Lung microvascular endothelial cell (primary cell): ENCODE data around the gene GPR39. TPM values are rescaled to one million over a fixed set of nuclear protein-coding genes. Genes with fewer than 3 reads are reported as not detected.

ENCODE experiments used
- DNase-seq, 2 donors: peaks; one replicate each; pipeline versions ENCODE4 v3.0.0 to v3.0.0-alpha.2; 2010; ENCODE audit warnings: low read depth in 2 of 2
- total RNA-seq: library from RNA; depleted of rRNA; stranded (reverse); fragments of >200 nt; gene quantifications from 2 replicates; pipeline ENCODE4 v1.2.1, GENCODE V29; 2014

GPR39 gene
- total RNA-seq, 1 donor from 2014 or later, result 0.20 TPM

GRCh38 chr2:132442278-132442677, 25.7 kb downstream of the GPR39 start:
- DNase-seq, result no peak

DNA sequence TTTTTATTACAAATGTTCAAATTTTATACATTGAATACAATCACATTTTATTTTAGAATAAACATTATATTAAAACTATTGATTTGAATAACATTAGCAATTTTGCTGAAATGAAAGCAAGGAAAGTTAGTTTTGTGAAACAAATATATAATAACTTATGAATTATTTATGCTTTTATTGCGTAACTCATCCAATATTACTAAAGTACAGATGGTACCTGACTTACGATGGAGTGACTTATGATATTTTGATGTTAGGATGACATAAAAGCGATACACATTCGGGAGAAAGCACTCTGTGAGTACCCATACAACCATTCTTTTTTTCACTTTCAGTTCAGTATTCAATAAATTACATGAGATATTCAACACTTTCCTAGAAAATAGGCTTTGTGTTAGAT, 26.5 kb downstream of the GPR39 start:
- DNase-seq, result no peak

- no peak for DNase-seq
These were observed 29.8 kb downstream of the GPR39 start for GRCh38 chr2:132446444-132446843.

GRCh38 chr2:132448331-132448730, 31.7 kb downstream of the GPR39 start:
- peak in 1 of 2 donors; percentile 39 for DNase-seq

DNA sequence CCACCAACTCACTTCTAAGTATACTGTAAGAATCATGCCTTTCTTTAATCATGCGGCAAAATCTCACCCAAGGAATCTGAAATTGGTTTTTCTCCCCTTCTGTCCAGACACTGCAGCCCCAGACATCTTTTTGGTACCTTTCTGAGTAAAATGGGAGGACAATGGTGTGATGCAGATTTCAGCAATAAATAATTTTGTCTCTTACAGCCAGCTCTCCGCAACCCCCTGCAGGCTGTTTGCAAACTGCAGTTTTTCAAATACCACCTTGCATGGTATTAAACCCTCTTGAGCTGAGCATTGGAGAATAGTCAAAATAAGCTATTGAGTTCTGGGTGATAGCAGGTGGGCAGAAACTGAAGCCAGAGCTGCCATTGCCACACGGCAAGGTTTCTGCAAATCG, 32.2 kb downstream of the GPR39 start:
- DNase-seq, result peak; percentile 5 to 68

- no peak for DNase-seq
These were observed 33.3 kb downstream of the GPR39 start for GRCh38 chr2:132449868-132450267.

DNA sequence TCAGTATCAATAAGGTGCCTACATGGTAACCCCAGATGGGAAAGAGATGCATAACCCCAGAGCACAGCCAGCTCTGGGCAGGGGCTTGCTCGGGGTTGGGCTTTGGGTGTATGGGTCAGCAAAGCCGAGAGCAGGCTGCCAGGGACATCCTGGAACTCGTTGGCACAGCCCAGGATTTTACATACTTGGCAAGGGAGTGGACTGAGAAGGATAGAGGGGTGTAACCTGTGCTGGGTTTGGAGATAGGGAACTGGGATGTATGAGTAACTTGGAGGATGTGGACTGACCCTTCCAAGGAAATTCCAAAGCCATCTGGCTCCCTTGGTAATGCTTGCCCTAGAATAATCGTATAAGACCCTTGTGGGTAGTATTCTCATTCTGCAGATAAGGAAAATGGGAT, 44.2 kb downstream of the GPR39 start:
- DNase-seq, result no peak

- DNase-seq, result no peak
These were observed 45.6 kb downstream of the GPR39 start for GRCh38 chr2:132462236-132462635.

- DNase-seq, result no peak
These were observed 47.1 kb downstream of the GPR39 start for GRCh38 chr2:132463719-132464118.

- no peak for DNase-seq
These were observed 49.3 kb downstream of the GPR39 start for GRCh38 chr2:132465917-132466316.

GRCh38 chr2:132466428-132467028, 49.9 kb downstream of the GPR39 start:
- no peak for DNase-seq

GRCh38 chr2:132468821-132469675, 52.4 kb downstream of the GPR39 start:
- no peak for DNase-seq

- DNase-seq, result no peak
These were observed 54.1 kb downstream of the GPR39 start for GRCh38 chr2:132470746-132471145.

DNA sequence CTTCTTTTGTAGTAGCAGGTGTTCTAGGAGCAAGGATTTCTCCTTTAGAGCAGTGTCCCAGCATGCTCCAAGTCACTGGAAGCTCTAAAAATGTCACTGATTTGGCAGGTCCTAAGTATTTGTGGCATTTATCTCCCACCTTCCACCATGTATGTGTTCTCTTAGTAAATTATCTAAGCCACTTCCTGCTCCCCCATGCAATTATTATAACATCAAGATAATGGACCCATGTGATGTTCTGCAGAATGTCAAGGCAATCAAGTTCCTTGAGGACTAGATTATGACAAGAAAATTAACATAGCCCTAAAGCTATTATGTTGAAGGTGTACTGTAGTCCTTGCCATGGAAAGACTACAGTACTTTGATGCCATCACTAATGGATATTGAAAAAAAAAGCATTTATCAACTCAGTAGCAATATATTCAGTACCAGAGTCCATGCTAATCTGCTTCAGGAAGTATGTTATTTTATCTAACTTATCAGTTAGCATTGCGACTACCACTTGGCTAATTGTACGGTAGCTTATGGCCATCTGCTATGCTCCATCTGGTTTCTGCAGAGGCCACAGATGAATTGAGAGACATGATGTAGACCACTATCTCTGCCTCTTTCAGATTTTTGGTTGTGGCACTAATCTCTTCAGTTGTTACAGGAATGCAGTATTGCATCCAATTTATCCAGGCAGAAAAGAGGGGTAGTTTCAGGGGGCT, 56.7 kb downstream of the GPR39 start:
- no peak for DNase-seq

DNA sequence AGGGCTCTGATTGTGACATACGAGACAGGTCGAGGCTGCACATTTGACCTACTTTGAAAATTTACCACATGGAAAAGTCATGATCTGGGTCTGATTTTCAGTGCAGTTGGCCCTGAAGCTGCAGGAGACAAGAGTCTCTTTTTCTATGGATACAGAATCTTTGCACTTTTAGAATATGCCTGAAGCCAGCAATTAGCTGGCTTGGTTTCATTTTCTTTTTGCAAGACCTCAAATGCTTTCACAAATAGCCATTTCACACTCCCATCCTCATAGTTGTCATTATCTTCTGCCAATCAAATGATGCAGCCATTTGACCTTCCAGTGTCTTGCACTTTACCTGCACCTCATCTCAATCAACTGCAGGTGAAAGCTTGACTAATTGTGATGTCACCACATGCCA, 59.0 kb downstream of the GPR39 start:
- no peak for DNase-seq

DNA sequence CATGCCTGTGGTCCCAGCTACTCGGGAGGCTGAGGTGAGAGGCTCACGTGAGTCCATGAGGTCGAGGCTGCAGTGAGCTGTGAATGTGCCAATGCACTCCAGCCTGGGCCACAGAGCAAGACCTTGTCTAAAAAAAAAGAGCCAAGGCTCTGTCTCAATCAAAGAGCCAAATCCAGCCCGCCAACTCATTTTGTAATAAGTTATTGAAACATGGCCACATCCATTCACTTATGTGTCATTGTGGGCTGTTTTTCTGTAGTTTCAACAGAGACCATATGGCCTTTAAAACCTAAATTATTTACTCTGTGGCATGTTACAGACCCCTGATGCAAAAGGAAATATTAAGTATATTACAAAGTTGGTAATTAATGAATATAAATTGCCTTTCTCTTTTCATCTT, 60.8 kb downstream of the GPR39 start:
- DNase-seq, result no peak

- DNase-seq, result no peak
These were observed 61.4 kb downstream of the GPR39 start for GRCh38 chr2:132477962-132478361.

DNA sequence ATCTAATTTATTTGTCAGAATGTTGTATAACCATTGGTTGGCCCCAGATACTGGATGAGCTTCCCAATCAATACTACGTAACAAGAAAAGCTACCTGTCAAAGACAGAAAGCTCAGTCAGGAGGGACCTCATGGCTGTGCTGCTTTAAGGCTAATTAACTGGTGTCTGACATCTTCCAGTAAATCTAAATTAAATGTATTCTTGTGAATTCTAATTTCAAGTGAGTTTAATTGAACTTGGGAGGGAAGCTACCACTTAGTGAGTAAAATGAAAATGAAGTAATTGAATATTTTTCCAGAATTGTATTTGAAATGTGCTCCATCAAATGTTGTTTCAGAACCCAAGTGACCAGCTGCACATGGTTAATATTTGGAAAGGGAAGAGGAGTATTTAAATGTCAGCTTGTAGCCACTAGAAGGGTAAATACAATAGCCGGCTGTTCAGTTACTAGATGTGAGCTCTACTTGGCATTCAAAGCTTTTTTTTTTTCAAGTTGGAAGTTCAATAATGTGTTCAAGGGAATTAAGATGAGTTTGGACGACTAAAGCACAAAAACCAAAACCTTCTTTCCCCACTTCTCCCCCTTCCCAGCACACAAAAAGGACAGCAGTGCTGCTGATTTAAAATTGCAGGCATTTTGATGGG, 62.0 kb downstream of the GPR39 start:
- no peak for DNase-seq

GRCh38 chr2:132479155-132479554, 62.5 kb downstream of the GPR39 start:
- no peak for DNase-seq

DNA sequence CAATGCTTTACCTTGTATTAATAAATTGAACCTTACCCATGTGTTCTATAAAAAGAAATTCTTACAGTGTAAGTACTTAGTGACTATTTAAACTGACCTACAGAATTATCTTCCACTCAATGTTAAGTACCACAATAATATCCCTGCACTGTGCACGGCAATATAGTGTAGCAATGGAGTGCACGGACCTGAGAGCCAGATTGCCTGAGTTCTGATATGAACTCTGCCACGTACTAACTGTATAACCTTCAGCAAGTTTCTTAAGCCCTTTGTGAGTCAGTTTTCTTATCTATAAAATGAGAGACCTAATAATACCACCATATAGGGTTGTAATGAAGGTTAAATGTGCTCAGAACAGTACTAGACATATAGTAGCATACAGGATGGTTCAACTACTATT, 66.2 kb downstream of the GPR39 start:
- no peak for DNase-seq

- DNase-seq, result no peak
These were observed 67.5 kb downstream of the GPR39 start for GRCh38 chr2:132484144-132484543.

GRCh38 chr2:132488491-132488890, 71.9 kb downstream of the GPR39 start:
- DNase-seq, result no peak
